CD4-positive, alpha-beta T cell treated with Interleukin-4 for 1 hour (primary cell): Measurements from ENCODE around the gene PIH1D1.

Experiments used
- DNase-seq, 2 donors: peaks; one replicate each; pipeline ENCODE4 v3.0.0-alpha.2; 2020 to 2022

The PIH1D1 gene

DNA sequence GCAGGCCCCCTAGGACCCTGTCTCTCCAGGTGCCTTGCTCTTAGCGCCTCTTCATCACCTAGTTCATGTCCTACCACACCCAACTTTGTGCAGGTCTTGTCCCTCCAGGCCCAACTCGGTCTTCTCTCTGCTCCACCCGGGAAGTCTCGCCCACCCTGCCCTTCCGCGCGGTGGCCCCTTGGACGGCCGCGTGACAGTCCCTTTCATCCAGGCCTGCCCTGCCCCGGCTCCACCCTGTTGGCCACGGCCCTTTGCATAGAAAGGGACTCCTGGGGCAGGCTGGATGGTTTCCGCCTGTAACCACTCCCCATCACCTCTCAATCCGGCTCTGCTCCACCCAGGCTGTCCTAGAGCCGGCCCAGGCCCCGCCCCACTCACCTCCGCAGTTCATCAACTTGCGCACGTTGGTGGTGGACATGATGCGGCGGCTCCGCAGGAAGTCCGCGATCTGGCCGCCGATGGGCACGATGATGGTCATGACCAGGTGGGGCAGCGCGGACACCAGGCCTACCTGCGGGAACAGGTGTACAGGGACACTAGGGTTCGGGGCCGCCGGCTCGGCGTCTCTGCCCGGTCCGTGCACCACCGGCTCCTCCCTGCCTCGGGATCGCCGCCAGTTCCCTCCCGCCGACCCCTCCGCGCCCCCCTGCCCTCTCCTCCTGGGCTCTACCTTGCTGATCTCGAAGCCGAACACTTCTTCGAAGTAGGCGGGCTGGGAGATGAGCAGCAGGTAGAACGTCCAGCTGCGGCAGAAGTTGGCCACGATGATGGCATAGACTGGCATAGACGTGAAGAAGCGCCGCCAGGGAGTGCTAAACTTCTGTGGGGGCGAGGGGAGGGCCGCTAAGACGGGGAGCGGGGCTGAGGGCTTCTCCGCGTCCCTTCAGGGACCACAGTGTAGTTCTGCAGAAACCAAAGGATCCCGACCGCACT is 19.2 kb downstream of the PIH1D1 start:
- DNase-seq, result peak; percentile 26 to 50

DNA sequence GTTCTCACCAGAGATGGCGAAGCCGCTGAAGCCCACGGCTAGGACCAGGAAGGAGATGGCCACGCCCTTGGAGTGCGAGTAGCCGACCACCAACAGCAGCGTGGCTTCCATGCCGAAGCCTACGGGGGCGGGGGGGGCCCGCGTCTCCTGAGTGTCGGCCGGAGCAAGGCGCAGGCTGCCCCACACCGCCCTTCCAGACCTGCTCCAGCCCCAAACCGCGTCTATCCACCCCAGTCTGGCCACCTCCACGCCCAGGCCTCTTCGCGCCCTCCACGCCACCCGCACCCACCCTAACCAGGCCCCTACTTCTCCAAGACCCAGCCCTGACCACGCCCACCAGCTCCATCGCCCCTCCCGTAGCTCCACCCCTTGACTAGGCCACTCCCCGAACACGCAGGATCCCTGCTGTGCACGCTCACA is 20.3 kb downstream of the PIH1D1 start:
- DNase-seq, result no peak

DNA sequence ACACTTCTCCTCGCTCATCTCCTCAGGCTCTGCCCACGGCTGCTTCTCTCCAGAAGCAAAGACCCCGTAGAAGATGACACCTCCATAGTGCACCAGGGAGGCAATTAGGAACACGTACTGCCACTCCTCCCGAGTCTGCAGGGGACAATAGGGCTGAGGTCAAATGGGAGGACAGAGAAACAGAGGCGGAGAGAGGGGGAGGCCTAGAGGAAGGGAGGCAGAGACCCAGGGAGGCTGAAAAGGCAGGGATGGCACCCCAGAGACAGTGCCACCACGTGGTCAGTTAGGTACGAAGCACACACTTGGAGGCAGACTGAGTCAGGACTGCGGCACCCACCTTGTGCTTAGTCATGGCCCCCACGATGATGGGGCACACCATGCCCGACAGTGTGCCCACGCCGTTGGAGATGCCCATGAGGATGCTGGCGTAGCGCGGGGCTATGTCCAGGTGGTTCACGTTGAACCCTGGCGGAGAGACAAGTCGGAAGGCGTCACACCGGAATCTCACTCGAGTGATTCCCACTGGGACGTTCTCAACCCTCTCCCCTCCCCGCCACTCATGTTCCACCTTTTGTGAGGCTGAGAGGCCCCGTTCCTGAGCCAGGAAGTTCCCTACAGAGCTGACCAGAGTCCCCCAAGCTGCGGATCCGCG is 20.8 kb downstream of the PIH1D1 start:
- peak in 1 of 2 donors; percentile 24 for DNase-seq

DNA sequence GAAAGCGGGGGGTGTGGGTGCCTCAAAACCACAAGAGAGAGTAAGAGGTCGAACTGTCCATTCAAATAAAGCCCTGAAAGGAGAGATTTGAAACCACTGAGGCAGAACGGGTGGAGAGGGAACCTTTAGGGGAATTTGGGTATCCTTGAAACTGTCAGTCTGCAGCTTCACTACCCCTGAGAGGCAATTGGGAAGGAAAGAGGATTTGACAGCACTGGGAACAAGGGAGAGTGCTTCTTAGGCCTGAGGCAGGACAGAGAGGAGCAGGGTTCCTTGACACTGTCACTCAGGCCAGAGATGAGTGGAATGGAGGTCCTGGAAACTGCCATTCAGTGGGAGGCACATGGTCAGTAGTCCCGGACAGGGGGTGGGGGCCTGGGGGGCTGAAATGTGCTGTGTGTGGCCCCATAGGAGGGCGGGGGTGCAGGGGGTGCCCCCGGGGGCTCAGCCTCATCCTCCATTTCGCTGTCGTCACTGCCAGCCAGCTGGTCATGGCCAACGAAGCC is 21.4 kb downstream of the PIH1D1 start:
- DNase-seq, result no peak

DNA sequence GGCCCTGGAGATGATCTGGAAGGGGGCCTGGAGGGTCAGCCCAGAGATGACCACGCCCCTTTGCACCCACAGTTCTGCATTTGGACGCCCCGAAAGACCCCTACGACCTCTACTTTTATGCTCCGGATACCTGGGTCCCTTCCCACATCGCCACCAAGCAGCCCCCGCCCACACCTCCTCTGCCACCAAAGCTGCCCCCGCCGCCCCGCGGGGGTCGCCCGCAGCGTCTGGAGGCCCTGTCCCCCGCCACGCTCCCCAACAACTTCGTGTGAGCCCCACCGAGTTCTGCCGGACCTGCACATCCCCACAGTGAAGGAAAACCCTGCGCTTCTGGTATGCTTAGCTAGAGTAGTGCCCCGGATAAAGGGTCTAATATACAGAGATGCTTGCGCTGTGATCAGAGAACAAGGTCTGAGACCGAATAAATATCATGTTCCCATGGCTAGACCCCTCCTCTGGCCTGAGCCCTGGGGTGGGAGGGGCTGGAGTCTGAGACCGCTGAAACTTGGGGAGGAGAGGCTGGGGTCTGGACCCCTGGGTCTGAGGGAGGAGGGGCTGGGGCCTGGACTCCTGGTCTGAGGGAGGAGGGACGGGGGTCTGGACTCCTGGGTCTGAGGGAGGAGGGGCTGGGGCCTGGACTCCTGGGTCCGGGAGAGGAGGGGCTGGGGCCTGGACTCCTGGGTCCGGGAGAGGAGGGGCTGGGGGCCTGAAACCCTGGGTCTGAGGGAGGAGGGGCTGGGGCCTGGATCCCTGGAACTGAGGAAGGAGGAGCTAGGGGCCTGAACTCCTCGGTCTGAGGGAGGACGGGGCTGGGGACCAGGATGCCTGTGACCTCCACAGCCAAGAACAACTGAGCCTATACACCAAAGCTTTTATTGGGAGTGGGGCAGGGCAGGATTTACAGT is 22.8 kb downstream of the PIH1D1 start:
- no peak for DNase-seq

DNA sequence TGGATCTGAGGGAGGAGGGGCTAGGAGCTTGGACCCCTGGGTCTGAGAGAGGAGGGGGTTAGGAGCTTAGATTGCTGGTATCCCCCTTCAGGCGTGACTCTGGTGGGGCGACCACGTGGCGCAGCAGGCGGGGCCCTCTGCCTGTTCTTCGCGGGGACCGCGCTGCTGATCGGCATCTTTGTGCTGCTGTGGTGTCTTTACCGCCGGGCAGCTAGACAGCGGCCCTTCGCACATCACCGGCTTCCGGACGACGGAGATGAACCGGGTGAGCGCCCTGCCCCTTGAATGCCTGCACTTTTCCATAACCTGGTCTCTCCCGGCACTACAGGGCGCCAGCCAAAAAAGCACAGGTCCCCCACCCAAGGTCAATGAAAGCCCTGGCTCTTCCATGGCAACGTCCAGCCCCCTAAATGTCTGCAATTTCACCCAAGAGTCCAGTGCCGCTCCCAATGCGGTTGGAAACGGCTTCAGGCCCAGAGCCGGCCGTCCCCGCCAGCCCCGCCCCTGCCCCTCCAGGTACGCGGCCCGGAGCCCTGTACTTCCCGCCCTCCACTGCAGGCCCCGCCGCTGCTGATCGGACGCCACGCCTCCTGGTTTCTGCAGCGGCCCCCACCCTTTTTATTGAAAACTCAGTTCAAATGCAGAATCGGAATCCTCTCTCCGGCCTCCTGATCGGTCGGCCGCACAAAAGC is 23.6 kb downstream of the PIH1D1 start:
- DNase-seq, result no peak

DNA sequence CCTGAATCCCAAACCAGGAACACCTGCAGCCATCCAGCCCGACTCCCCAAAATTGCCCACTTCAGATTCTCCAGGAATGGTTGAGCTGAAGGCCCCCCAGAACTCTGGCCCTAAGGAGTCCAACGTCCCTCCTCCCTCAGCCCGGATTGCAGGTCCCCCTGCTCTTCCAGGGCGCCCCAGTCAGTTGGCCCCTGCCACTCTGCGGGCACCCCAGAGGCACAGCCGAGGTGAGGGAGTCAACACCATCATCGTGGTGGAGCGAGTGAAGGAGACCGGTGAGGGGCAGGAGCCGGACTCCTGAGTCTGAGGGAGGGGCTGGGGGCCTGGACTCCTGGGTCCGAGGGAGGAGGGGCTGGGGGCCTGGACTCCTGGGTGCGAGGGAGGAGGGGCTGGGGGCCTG is 24.3 kb downstream of the PIH1D1 start:
- no peak for DNase-seq

DNA sequence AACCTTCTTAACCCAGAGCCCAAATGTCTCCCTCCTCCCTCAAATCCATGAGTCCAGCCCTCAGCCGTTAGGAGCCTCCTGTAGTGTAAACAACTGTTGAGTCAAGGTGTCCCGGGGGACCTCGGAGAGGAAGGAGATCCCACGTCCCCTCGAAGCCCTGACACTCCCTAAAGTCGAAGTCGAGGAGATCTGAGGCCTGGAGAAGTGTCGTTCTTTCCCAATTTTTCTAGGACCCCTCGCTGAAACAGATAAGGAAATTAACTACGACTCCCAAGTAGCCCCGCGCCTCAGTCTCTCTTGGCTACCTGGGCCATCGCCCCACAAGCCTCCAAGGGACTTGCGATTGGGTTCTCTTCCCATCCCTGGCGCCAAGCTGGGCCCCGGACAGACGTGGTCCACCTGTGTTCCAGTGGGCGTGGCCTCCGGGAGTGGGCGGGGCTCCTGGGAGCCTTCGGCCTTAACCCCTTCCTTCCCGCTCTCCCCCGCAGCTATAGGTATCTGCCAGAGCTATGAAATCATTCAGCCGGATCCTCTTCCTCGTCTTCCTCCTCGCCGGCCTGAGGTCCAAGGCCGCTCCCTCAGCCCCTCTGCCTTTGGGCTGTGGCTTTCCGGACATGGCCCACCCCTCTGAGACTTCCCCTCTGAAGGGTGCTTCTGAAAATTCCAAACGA is 25.6 kb downstream of the PIH1D1 start:
- no peak for DNase-seq

DNA sequence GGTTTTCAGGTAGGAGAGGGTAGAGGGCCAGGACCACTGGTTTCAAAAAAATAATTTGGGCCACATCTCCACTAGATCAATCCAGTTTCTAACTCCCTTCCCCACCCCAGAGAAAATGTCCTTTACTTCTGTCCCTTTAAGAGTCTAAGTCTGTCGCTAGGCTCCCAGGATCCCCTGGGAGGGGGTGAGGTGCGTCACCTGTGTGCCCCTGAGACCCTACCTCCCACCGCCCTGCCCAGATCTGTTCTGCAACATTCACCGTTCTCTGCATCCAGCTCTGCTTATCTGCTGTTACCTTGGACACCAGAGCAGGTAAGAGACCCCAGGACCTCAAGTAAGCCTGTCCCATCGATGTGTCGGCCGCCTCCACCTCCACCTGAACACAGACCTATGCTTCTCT is 26.4 kb downstream of the PIH1D1 start, which contains the start of gene GFY:
GFY (plus strand) TSS at position 211 of the 400 bp plus-strand sequence. CDS start 1,043 bp downstream, outside the sequence.
- no peak for DNase-seq

DNA sequence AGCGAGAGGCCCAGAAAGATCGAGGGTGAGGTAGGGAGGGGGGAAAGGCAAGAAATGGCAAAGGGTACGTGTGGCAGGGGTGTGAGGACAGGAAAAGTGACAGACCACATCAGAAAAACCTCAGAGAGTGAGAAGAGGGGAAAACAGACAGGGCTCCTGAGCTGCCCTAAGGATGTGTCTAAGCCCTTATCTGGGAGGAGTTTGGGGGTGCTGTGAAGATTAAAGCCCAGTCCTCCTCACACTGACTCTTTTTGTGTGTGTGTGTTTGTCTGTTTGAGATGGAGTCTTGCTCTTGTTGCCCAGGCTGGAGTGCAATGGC is 27.7 kb downstream of the PIH1D1 start:
- DNase-seq, result peak in 1 of 2 donors; percentile 58

DNA sequence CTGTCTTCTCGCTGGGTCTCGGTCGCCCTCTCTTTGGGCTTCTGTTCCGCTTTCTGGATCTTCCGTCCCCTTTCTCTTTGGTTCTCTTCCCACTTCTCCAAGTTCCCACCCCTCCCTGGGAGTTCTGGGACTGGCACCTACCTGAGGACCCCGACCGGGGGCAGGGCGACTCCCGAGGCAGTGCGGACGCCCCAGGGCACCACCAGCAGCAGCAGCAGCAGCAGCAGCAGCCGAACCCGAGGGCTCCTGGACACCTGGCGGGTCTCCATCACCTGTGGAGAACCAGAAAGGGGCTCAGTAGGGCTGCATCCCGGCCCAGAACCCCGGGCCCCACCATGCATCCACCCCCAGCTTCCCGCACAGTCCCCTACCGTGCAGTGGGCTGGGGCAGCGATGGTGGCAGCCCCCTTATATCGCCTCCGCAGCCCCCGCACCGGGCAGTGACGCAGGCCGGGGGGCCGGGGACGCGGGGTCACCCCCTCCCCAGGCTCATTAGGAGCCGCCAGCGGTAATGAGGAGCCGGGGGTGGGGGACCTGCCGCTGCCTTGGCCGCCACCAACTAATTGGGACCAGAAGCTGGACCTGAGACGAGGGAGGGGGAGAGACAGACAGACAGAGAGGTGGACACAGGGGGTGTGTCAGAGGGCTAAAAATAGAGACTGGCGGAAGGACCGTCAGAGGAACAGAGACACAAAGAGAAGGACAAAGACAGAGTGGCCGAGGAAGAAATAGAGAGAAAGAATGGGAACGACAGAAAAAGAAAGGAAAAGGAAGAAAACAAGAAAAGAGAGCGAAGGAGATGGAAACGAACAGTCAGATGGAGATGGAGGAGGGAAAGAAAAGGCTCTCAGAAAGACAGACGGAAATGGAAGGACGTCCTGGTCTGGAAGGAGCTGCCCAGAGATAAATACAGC is 28.3 kb downstream of the PIH1D1 start, which contains the start of gene PTH2:
PTH2 (minus strand) TSS at position 371 of the 914 bp plus-strand sequence; CDS start at position 269, 102 bp downstream.
- no peak for DNase-seq

DNA sequence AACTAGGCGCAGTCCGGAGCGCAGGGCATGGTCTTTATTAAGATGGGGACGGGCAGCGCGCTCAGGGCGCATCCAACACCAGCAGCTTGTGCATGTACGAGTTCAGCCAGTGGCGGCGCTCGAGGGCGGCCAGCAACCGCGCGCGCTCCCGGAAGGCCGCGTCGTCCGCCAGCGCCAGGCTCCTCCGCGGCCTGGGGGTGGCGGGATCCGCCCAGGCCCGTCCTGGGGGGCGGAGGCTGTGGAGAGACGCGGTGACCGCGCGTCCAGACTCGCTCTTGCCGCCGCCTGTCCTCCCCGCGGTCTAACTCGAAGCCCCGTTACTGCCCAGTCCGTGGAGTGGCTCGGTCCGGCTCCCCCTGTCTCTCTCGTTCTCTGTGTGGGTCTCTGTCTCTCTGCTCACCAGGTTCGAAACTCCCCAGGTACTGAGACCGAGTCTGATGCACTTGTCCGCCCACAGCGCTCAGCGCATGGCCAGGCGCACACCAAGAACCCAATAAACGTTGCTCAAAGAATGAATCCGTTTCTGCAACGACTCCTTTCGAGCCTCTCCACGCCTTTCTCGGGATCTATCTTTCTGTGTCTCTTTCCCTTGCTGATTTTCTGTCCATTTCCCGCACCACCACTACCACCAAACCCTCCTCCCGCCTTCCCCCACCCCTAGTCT is 29.1 kb downstream of the PIH1D1 start:
- DNase-seq, result peak; percentile 37 to 55

DNA sequence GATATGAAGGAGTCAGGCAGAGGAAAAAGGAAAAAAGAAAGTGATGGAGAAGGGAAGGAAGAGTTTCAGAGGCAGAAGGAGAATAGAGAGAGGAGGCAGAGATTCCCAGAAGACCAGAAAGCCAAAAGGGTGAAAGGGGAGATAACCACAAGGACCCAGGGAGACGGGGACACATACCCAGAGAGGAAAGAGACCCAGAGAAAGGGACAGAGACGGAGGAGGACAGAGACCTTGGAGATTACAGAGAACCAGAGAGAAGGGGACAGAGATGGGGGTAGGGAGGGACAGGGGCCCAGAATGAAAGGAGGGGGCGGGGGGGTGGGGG is 29.8 kb downstream of the PIH1D1 start:
- no peak for DNase-seq

DNA sequence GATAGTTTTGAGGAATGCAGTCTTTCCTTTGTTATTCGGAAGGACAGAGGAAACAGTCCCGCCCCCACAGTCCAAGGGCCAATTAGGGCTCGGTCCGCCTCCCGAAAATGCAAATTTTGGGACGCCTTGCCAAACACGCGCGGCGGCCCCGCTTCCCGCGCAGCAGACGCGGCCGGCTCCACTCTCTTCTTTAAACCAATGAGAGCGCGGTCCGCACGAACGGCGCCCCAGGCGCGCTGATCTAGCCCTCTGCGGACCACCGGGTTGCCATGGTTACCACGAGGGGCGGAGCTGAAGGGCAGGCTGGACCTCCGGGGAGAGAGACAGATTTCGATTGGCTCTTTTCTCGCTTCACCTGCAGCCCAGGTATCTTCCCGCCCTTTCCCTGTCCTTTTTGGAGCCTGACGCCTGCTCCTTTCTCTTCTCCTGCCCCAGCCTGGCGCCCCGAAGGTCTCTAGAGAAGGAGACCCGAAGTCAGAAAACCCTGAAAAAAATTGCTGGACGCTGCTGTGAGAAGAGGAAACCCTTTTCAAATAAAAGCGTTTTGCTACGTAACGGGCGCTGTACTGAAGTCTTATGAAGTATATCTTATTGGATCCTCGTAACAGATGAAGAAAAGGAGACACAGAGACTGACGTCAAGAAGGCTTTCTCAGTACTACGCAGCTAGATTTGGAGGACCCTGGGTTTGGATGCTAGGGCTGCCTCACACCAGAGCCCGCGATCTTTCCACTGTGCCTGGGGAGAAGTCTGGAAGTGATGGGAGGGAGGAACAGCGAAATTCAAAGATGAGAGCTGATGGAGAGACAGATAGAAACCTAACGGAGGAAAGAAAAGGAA is 30.4 kb downstream of the PIH1D1 start:
- peak; percentile 41 to 48 for DNase-seq

DNA sequence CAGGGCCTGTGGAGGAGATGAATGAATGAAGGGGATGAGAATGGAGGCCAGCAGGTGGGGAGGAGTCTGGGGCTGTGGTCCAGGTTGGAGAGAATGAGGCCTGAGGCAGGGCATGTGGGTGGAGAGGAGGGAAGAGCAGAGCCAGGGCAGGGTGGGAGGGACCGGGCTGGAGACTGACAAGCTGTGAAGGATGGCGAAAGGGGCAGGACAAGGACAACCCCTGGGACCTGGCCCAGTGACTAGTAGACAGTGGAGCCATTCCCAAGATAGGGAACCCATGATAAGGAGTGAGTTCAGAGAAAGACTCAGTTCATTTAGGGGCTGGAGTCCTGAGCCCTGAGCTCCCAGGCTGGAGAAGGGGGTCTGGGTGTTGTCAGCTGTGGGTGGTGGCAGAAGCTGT is 31.4 kb downstream of the PIH1D1 start:
- DNase-seq, result no peak

DNA sequence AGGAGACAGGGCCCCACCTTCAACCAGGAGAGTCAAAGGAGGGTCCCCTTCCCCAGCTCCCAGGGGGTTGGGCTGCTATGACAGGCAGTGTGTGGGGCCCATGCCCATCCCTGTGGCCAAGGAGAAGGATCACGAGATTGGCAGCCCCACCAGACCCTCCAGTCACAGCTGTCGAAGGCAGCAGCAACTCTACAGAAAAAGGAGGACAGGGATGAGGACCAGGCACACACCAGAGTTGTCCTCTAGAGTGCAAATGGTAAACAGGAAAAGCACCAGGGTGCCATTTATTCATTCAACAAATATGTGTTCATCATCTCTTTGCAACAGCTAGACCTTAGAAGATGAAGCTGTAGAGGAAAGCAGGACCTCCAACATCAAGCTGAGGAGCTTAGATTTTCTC is 32.4 kb downstream of the PIH1D1 start:
- no peak for DNase-seq

DNA sequence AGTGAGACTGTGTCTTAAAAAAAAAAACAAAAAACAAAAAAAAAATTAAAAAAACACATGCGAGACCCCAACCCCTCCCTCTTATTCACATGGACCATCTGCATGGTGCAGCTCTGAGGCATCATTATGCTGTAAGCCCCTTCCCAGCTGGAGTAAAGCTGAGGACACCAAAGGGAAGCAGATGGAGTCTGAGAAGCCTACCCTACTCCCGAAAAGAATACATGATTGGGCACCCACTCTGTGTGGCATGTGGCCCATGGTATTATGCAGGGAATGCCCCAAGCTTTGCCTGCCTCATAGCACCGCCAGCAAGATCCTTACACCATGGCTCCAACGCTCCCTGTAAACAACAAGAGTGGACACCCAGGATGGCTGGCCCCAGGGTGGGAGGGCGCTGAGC is 33.1 kb downstream of the PIH1D1 start:
- DNase-seq, result no peak

DNA sequence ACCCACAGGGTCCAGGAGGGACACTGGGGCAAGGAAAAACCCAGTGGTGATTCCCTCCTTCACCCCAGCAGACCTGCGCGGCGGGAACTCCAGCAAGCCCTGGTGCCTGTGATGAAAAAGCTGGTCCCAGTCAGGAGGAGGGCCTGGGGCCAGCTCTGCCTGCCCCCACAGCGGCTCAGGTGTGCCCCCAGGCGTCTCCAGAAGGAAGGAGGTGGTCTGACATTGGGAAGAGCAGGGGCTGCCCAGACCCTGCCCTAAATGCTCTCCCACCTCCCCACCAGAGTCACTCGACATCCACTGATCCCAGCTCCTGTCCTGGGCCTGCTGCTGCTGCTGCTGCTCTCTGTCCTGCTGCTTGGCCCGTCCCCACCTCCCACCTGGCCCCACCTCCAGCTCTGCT is 34.5 kb downstream of the PIH1D1 start:
- DNase-seq, result no peak

DNA sequence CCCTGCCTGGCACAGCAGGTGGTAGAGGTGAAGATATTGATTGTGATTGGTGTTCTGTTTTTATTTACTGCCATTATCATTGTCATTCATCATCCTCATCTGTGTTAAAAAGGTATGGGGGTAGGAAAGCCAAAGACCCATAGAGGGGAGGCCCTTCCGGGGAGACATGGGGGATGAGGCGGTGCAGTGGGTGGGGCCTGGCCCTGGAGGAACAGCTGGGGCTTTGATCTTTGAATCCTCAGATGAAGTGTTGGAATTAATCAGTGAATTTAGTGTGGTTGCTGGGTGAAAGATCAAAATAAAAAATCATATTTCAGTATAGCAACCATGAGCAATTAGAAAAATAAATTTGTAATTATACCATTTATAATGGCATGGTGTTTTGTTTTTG is 35.8 kb downstream of the PIH1D1 start:
- DNase-seq, result no peak
